Measurements from ENCODE around the gene GPR155. TPM values are rescaled to one million over a fixed set of nuclear protein-coding genes. Genes with fewer than 3 reads are reported as not detected.

The GPR155 gene
- total and polyA plus RNA-seq, 2 of the 4 experiments (the other 2 are of a cell fraction), result 2.3 to 3.4 TPM

GRCh38 chr2:174527959-174528358 lies 41.1 kb upstream of the GPR155 start:
- dilution Hi-C loops (cut with HindIII; ENCODE audit: low sequenced_read_pairs, unreplicated experiment) (no loop called here), in situ Hi-C loops (cut with MboI; ENCODE audit: low sequenced_read_pairs) (no loop called here), intact Hi-C loops (cut with micrococcal nuclease) (loop anchor here (10.0 kb wide), 1 partner anchor 1123 kb away; no protein-coding TSS in a partner anchor)
- no peak overlapping the region for H2BK120ac ChIP-seq (ENCODE audit: low read depth, low read length)
- BruUV-seq (replicated peaks), result no TSS peak
- no peaks in the 10 kb centered on the region for H3K4me1 ChIP-seq (ENCODE audit: control insufficient read depth, insufficient read depth, low read length)
- no peak overlapping the region for H3K23ac ChIP-seq (ENCODE audit: low read depth, low read length)
- H3K27ac ChIP-seq (ENCODE audit: insufficient read depth, low read length), result no peak overlapping the region
- no peaks in the 10 kb centered on the region for H4K20me1 ChIP-seq (ENCODE audit: insufficient read depth, low read length)
- H3K36me3 ChIP-seq (ENCODE audit: control insufficient read depth, insufficient read depth, low read length), result no peaks in the 10 kb centered on the region
- no peak overlapping the region for H3K14ac ChIP-seq (replicated peaks; ENCODE audit: low read depth, low read length)
- peaks cover 6% of the 10 kb centered on the region for H3K27me3 ChIP-seq (ENCODE audit: control insufficient read depth, insufficient read depth, low read length)
- no peak overlapping the region for H4K91ac ChIP-seq (ENCODE audit: insufficient read depth, low read depth, low read length)
- no peaks in the 10 kb centered on the region for H3K79me1 ChIP-seq (ENCODE audit: low read depth in 1 of 2, low read length in 2 of 2)
- no peak overlapping the region for H2AK5ac ChIP-seq (ENCODE audit: low read depth, low read length)
- H3K9me1 ChIP-seq (ENCODE audit: insufficient read depth, low read length), result no peaks in the 10 kb centered on the region
- ChIA-PET CTCF (no interaction called here), POLR2A (ENCODE audit: unreplicated experiment) (no interaction called here)
- H4K8ac ChIP-seq (ENCODE audit: low read depth in 2 of 2, low read length in 2 of 2), result no peak overlapping the region
- no peak overlapping the region for H3K56ac ChIP-seq (ENCODE audit: extremely low read depth, insufficient read depth, low read length)
- no peak overlapping the region for H4K5ac ChIP-seq (ENCODE audit: low read depth, low read length)
- TF ChIP-seq MAZ (IDR thresholded peaks at IDR 0.05; ENCODE audit: borderline replicate concordance, low read depth, low read length), result no peak
- no peak for TF ChIP-seq SMC3 (IDR thresholded peaks at IDR 0.05; ENCODE audit: low read depth, low read length)
- TF ChIP-seq, protein P1, sequence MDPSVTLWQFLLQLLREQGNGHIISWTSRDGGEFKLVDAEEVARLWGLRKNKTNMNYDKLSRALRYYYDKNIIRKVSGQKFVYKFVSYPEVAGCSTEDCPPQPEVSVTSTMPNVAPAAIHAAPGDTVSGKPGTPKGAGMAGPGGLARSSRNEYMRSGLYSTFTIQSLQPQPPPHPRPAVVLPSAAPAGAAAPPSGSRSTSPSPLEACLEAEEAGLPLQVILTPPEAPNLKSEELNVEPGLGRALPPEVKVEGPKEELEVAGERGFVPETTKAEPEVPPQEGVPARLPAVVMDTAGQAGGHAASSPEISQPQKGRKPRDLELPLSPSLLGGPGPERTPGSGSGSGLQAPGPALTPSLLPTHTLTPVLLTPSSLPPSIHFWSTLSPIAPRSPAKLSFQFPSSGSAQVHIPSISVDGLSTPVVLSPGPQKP (IDR thresholded peaks at IDR 0.05; ENCODE audit: borderline replicate concordance, low read depth, low read length), result no peak
- no peak for TF ChIP-seq FOS (IDR thresholded peaks at IDR 0.05; ENCODE audit: low read depth, low read length)
- no peak overlapping the region for H3K4me3 ChIP-seq (ENCODE audit: insufficient read depth, low read depth, low read length)
- H2AK9ac ChIP-seq (replicated peaks; ENCODE audit: low read depth, low read length, poor library complexity), result no peak overlapping the region
- H2AFZ ChIP-seq (replicated peaks; ENCODE audit: low read length, poor library complexity), result no peak overlapping the region
- 0 out of 2 replicates have a peak, but pooled peaks cover 2% of the 10 kb centered on the region for H3K9me3 ChIP-seq (ENCODE audit: control insufficient read depth, insufficient read depth, low read length)
- ATAC-seq (ENCODE audit: low read depth) (no peak), DNase-seq (no peak)
- no peak overlapping the region for H3K18ac ChIP-seq (ENCODE audit: low read depth, low read length)
- no peak overlapping the region for H2BK20ac ChIP-seq (ENCODE audit: low read depth, low read length)
- WGBS, 2 experiments (ENCODE audit: extremely low coverage in 2 of 2, insufficient read length in 1 of 2), result no CpG with 5 or more reads among the region's 3 CpGs
- no peak overlapping the region for H3K4ac ChIP-seq (ENCODE audit: low read depth, low read length)
- H2BK15ac ChIP-seq (ENCODE audit: low read depth, low read length), result no peak overlapping the region
- H3K9ac ChIP-seq (ENCODE audit: low read depth, low read length), result no peak overlapping the region
- H2BK5ac ChIP-seq (ENCODE audit: low read depth, low read length, poor library complexity, severe bottlenecking), result no peak overlapping the region
- H3K4me2 ChIP-seq (ENCODE audit: low read depth, low read length), result no peak overlapping the region

All from IMR-90 (cell line).